NCI-H524 (cell line): ENCODE results near the gene LAX1.
A peak's percentile ranks its signal among the peaks of the same experiment; 100 is the strongest.

ENCODE experiments used
- DNase-seq, 2 experiments: peaks; one replicate each; lab custom pipeline; 2025; lab: John Stamatoyannopoulos, UW

The LAX1 gene

GRCh38 chr1:203813581-203814341 is 48.8 kb downstream of the LAX1 start:
- no peak for DNase-seq

GRCh38 chr1:203818399-203818798 is 53.4 kb downstream of the LAX1 start:
- DNase-seq = no peak

- peak in 1 of 2 experiments; percentile 13 for DNase-seq
Measured at GRCh38 chr1:203823306-203823705, 58.3 kb downstream of the LAX1 start.
